Measurements from ENCODE around the gene TRPM1. TPM values are rescaled to one million over a fixed set of nuclear protein-coding genes. Genes with fewer than 3 reads are reported as not detected.

The TRPM1 gene
- total and polyA plus RNA-seq, 9 of the 15 experiments (the other 6 are each of a cell fraction or from before 2014, with no cell fraction given): 0.01 to 0.06 (median 0.03) TPM; not detected in 5

DNA sequence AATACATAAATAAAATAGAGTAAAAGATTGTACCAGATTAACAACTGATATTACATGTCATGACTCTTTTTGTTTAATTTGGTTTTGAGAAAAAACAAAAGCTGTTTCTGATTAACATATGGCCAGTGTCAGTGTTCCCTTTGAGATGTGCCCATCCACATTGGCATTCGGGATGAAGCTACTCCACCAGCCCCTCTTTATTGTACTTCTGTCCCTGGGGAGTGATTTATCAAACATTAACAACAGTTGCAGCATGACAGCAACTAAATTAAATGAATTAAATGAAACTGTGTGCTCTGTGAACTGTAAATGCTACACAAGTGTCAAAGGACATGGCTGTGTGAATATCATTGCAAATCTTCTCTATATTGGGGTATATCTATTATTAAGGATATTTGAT lies 84.2 kb downstream of the TRPM1 start:
- Histone ChIP-seq H3K4me1 (replicated peaks in 1 of 2; ENCODE audit: control insufficient read depth in 2 of 2, insufficient read depth in 2 of 2, low read length in 2 of 2) (no peaks in the 10 kb centered on the region), H2AFZ (ENCODE audit: low read depth, low read length) (no peak overlapping the region), H4K20me1 (replicated peaks; ENCODE audit: control insufficient read depth, insufficient read depth, low read length) (no peaks in the 10 kb centered on the region), H3K27me3 (ENCODE audit: control insufficient read depth in 2 of 2, insufficient read depth in 2 of 2, low read length in 2 of 2) (peaks cover 5 to 7% of the 10 kb centered on the region in 2 experiments; a peak in 2 of 5 replicates), H3K4me3 (no peak overlapping the region), H3K9me1 (ENCODE audit: control insufficient read depth, insufficient read depth, low read length) (no peaks in the 10 kb centered on the region), H3K9ac (ENCODE audit: insufficient read depth in 1 of 2, low read depth in 2 of 2, low read length in 2 of 2) (no peak overlapping the region), H3K9me3 (replicated peaks; ENCODE audit: control insufficient read depth, insufficient read depth, low read depth, low read length) (no peaks in the 10 kb centered on the region), H3K36me3 (ENCODE audit: control insufficient read depth, insufficient read depth, low read length) (no peaks in the 10 kb centered on the region), H3K4me2 (ENCODE audit: insufficient read depth, low read length) (no peak overlapping the region), H3K79me2 (ENCODE audit: control insufficient read depth, insufficient read depth, low read length) (no peaks in the 10 kb centered on the region), H3K27ac (ENCODE audit: extremely low read depth, low read depth, low read length) (no peak overlapping the region)
- 0% methylated on average over 1 of the region's 1 CpG for WGBS (ENCODE audit: insufficient coverage, low coverage, missing lambda C conversion rate)
- no TSS peak for BruUV-seq (replicated peaks)
- ATAC-seq: no peak
- ChIA-PET POLR2A (interaction anchor here (0.8 kb wide), 1 partner anchor 8 kb away, joined by 3 read pairs; no protein-coding TSS in a partner anchor), CTCF (ENCODE audit: low intra/inter-chr PET ratio) (no interaction called here)
- intact Hi-C loops (cut with micrococcal nuclease): no loop called here
- DNase-seq (ENCODE audit: extremely low read depth in 1 of 4, low spot score in 3 of 4): no peak
- no peak for FAIRE-seq
- TF ChIP-seq PATZ1 (CRISPR knock-in tag; IDR thresholded peaks at IDR 0.05; ENCODE audit: borderline replicate concordance) (no peak), MAFK (IDR thresholded peaks at IDR 0.05; ENCODE audit: low read length) (no peak)
- in situ Hi-C loops (cut with MboI): no loop called here

- H3K79me2 ChIP-seq (ENCODE audit: control insufficient read depth, insufficient read depth, low read length): no peaks in the 10 kb centered on the region
- WGBS (ENCODE audit: insufficient coverage, low coverage, missing lambda C conversion rate): 11% methylated on average over 3 of the region's 3 CpGs
- H3K9ac ChIP-seq (ENCODE audit: insufficient read depth in 1 of 2, low read depth in 2 of 2, low read length in 2 of 2): no peak overlapping the region
- BruUV-seq (replicated peaks): no TSS peak
- no peak overlapping the region for H3K4me2 ChIP-seq (ENCODE audit: insufficient read depth, low read length)
- H3K9me1 ChIP-seq (ENCODE audit: control insufficient read depth, insufficient read depth, low read length): no peaks in the 10 kb centered on the region
- 0 out of 2 replicates have a peak, but pooled peaks cover 2% of the 10 kb centered on the region for H3K9me3 ChIP-seq (replicated peaks; ENCODE audit: control insufficient read depth, insufficient read depth, low read depth, low read length)
- no peak overlapping the region for H2AFZ ChIP-seq (ENCODE audit: low read depth, low read length)
- H3K4me3 ChIP-seq: no peak overlapping the region
- no peak overlapping the region for H3K27ac ChIP-seq (ENCODE audit: extremely low read depth, low read depth, low read length)
- in situ Hi-C loops (cut with MboI): no loop called here
- no peak for ATAC-seq
- no peak for FAIRE-seq
- ChIA-PET POLR2A (interaction anchor here (0.8 kb wide), 1 partner anchor 9 kb away, joined by 3 read pairs; no protein-coding TSS in a partner anchor), CTCF (ENCODE audit: low intra/inter-chr PET ratio) (no interaction called here)
- no peaks in the 10 kb centered on the region for H4K20me1 ChIP-seq (replicated peaks; ENCODE audit: control insufficient read depth, insufficient read depth, low read length)
- no peak for DNase-seq (ENCODE audit: extremely low read depth in 1 of 4, low spot score in 3 of 4)
- H3K36me3 ChIP-seq (ENCODE audit: control insufficient read depth, insufficient read depth, low read length): no peaks in the 10 kb centered on the region
- H3K27me3 ChIP-seq (ENCODE audit: control insufficient read depth in 2 of 2, insufficient read depth in 2 of 2, low read length in 2 of 2): peaks cover 5 to 7% of the 10 kb centered on the region in 2 experiments; a peak in 2 of 5 replicates
- no peaks in the 10 kb centered on the region for H3K4me1 ChIP-seq (replicated peaks in 1 of 2; ENCODE audit: control insufficient read depth in 2 of 2, insufficient read depth in 2 of 2, low read length in 2 of 2)
- intact Hi-C loops (cut with micrococcal nuclease): no loop called here
- no peak for TF ChIP-seq SPI1 (IDR thresholded peaks at IDR 0.05; ENCODE audit: borderline replicate concordance, low read depth, low read length)
- TF ChIP-seq HDAC3 (IDR thresholded peaks at IDR 0.05; ENCODE audit: borderline replicate concordance, partially characterized antibody): no peak
- TF ChIP-seq NFIC (IDR thresholded peaks at IDR 0.05): no peak
- TF ChIP-seq, protein P1, sequence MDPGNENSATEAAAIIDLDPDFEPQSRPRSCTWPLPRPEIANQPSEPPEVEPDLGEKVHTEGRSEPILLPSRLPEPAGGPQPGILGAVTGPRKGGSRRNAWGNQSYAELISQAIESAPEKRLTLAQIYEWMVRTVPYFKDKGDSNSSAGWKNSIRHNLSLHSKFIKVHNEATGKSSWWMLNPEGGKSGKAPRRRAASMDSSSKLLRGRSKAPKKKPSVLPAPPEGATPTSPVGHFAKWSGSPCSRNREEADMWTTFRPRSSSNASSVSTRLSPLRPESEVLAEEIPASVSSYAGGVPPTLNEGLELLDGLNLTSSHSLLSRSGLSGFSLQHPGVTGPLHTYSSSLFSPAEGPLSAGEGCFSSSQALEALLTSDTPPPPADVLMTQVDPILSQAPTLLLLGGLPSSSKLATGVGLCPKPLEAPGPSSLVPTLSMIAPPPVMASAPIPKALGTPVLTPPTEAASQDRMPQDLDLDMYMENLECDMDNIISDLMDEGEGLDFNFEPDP (CRISPR knock-in tag; IDR thresholded peaks at IDR 0.05): no peak
- TF ChIP-seq AFF1 (IDR thresholded peaks at IDR 0.05; ENCODE audit: low read depth in 1 of 2, partially characterized antibody in 2 of 2): no peak
These were observed 85.0 kb downstream of the TRPM1 start for GRCh38 chr15:31016446-31016915.
